Panc1 (cell line): ENCODE data around the gene WDFY2.

Experiments
- CTCF ChIP-seq: fragments of 450-650 bp; IDR thresholded peaks from 2 replicates; pipeline ENCODE4 v1.5.1; 2017; ENCODE audit warnings: mild to moderate bottlenecking
- POLR2AphosphoS5 ChIP-seq: IDR thresholded peaks from 2 replicates; pipeline ENCODE4 v1.6.1; 2012; ENCODE audit warnings: mild to moderate bottlenecking, low read depth, low read length, moderate library complexity
- REST ChIP-seq, 2 experiments: IDR thresholded peaks; 2 replicates each; pipeline ENCODE4 v1.6.1; 2011 to 2012; ENCODE audit warnings: low read depth in 2 of 2, control low read depth in 1 of 2, low read length in 1 of 2, mild to moderate bottlenecking in 1 of 2, moderate library complexity in 1 of 2; ENCODE audit not compliant: insufficient read depth in 1 of 2
- SIN3A ChIP-seq: IDR thresholded peaks from 2 replicates; pipeline ENCODE4 v1.6.1; 2012; ENCODE audit warnings: low read depth, mild to moderate bottlenecking, low read length, moderate library complexity, borderline replicate concordance; ENCODE audit not compliant: insufficient read depth

- TF ChIP-seq SIN3A (no peak), POLR2AphosphoS5 (no peak), CTCF (no peak), REST (IDR thresholded peaks at IDR 0.05; ENCODE audit: insufficient read depth in 1 of 2, low read depth in 2 of 2, low read length in 1 of 2) (no peak)
These were observed 135.1 kb downstream of the WDFY2 start for GRCh38 chr13:51719394-51719793.
